Fibroblast of pulmonary artery (primary cell): ENCODE data around the gene DOK6.

Source experiments
- DNase-seq: peaks from one replicate; pipeline ENCODE4 v3.0.0-alpha.2; 2010; ENCODE audit warnings: low read depth
- H3K4me3 ChIP-seq: replicated peaks from 2 replicates; pipeline ENCODE4 v1.5.1; 2011; ENCODE audit warnings: low read depth, mild to moderate bottlenecking, control low read depth, low read length, moderate library complexity
- CTCF ChIP-seq: IDR thresholded peaks from 2 replicates; pipeline ENCODE4 v1.5.1; 2011; ENCODE audit warnings: mild to moderate bottlenecking, control low read depth, low read length, inconsistent platforms; ENCODE audit errors: missing control alignments

The DOK6 gene

GRCh38 chr18:69895066-69896047 lies 494.7 kb downstream of the DOK6 start:
- H3K4me3 ChIP-seq = no peak overlapping the region
- no peak for TF ChIP-seq CTCF
- DNase-seq = no peak

- no peak overlapping the region for H3K4me3 ChIP-seq
- DNase-seq = no peak
- TF ChIP-seq CTCF = no peak
Observed at GRCh38 chr18:69897397-69898108, 496.9 kb downstream of the DOK6 start.

- no peak overlapping the region for H3K4me3 ChIP-seq
- no peak for TF ChIP-seq CTCF
- DNase-seq = no peak
Observed at GRCh38 chr18:69898241-69898861, 497.7 kb downstream of the DOK6 start.
